Measurements from ENCODE around the gene DAAM1.

The DAAM1 gene

DNA sequence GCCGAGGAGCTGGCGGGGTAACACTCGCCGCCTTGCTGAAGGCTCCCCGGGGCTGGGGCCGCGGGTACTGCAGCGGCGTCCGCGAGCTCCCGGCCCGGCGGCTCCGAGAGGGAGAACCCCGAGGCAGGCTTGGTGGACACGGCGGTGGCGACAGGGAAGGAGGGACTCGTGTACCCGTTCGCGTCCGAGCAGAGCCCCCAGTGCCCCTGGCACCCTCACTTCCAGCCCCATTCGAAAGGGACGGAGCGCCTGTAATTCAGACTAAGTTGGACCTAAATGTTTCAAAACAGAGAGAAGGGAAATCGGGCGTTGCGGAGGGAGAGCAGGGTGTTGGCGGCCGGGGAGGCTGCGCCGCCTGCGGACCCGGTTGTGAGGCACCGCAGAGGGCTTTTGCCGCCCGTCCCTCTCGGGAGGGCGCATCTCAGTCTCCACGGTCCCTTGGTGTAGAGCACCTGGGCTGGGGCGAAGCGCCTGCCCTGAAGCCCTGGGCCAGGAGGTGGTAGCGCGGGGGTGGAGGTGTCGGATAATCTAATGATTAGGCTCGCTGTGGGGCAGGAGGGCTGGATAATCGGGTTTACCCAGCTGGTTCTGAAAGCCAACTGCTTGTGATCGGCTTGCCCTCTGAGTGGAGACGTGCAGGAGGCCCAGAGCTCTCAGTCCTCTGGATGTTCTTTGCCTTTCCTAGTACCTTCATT, 771 bp downstream of the DAAM1 start:
- DNase-seq = peak in 1 of 2 experiments; percentile 38

DNA sequence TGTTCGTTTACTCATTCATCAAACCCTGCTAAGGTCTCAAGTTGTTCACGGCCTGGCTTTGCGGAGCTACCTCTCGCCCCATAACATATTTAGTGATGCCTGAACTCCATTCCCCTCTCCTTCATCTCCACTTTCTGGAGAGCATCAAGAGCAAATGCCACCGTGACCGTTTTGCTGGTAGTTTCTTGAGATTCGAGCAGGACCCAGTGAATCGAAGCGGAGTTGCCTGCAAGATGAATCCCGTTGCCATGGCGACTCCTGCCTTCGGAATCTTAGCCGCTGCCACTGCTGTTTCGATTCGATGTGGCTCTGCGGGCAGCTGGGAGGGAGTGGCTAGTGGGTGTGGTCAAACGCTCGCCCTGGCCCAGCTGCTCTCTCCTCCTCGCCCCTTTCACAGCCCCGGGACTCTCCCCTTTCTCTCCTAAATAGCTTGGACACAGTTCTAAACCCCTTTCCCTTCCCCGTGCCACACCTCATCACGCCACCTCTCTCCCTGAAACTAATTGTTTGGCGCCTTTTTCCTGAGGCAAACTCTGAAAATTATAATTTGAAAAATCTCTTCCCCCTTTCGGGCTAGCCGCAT, 1.4 kb downstream of the DAAM1 start:
- peak; percentile 82 to 86 for DNase-seq

DNA sequence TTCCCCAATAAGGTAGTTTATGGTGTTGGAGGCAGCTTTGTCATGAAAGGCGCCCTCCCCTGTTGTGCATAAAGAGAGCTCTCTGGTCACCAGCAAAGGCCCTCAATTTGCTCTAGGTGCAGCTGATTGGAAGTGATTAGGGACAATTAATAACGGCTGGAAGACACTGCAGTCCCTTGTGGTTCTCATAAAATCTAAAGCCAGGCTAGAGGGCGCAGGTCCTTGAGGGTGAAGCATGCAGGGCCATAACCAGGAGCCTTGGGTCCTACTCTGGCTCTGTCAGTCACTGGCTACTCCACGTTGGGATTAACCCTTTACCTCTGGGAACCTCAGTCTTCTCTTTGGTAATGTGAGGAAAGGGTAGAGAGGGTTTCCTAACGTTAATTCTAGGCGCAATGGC, 1.9 kb downstream of the DAAM1 start:
- peak in 1 of 2 experiments; percentile 20 for DNase-seq

DNA sequence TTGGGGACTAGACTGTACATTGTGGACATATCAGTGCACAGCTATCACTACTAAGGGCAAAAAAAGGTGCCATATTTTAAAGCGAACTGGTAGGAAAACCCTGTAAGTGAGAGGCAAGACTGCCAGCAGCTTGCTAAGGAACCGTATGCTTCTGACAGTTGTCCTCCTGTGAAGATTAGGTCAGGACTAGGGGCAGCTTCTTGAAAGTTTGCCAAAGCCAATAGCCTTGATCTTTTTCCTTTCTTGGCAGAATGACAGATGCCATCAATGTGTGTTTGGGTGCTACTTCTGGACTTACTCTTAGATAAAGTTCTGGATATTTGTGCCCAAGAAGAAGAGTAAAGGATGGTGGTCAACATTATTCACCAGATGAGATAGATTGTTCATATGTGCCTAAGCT, 7.4 kb downstream of the DAAM1 start:
- no peak for DNase-seq

DNA sequence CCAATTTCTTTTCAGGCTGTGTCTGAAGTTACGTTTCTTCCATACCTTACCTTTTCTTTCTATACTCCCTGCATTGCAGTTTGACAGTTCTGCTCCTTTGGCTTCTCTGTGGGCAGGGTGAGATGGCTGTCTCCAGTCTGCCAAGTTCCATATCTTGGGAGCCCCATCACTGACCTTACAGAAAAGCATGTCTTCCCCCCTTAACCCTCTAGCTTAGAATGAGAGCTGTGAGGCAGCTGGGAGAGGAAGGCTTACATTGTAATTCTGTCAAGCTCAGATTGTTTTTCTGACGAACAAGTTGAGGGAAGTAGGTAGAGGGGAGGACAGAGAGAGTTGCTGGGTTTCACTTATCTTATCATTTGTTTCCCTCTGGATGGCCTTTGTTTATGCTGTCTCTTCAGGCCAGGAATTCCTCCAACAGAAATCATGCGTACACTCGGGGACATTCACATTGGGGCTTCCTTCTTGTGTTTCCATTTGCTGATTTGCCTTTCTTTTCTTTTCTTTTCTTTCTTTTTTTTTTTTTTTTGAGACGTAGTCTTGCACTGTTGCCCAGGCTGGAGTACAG, 9.3 kb downstream of the DAAM1 start:
- no peak for DNase-seq

DNA sequence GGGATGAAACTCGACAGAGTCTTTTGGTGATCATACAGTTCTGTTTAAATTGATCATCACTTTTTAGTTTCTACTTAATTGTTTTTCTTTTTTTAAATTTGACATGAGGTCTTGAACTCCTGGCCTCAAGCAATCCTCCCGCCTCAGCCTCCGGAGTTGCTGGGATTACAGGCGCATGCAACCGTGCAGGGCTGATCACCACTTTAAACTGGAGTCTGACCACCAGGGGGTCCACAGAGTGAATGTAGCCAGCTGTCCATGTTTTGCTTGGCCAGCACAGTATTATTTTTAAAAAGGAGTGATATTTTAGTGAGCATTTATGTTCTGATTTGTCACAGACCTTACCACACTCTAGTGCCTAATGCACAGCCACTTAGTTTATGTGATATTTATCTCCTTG, 10.7 kb downstream of the DAAM1 start:
- DNase-seq = no peak

DNA sequence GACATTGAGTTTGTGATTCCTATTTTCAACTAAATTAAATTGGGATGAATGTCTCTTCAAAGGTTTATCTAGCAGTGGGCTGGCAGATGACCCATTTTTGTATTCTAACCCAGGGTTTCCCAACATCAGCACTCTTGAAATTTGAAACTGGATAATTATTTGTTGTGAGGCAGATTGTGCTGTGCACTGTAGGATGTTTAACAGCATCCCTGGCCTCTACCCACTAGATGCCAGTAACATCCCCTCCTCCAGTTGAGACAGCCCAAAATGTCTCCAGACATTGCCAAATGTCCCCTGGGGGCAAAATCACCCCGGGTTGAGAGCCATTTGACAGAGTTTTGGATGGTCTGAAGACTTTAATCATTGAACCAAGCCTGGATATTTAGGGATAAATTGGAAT, 11.1 kb downstream of the DAAM1 start:
- DNase-seq = no peak

DNA sequence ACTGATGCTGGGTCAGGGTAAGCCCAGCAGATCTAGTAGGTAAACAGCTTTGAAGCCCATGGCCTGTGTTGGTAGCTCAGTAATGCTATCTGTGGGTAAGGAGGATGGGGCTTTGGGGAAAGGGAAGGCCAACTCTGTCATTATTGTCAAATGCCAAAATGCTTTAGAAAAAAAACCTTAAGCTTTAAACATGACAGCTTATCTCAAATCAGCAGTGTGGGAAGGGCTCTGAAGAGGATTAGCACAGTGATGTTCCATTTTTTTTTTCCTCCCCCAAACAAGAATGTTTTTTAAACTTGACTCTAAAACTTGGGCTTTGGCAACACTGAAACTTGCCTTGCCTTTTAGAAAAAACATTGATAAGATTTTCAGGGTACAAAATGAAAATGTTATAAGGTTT, 11.7 kb downstream of the DAAM1 start:
- DNase-seq = no peak

DNA sequence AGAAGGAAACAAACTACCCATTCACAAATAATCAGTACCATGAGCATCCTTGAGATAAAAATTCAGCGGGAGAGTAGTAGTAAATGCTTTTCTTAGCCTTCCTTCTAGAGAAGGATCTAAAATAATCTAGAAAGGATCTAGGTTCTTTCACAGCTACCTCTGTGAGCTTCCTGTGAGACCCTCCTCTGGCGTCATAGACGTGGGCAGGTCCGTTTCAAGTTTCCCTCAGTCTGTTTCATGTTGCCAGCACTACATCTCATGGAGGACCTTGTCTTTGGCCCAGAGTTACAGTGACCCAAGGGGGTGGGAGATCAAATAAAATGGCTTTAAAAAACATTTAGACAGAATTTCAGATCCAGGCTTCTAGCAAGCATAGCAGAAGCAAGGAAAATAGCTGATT, 13.6 kb downstream of the DAAM1 start:
- no peak for DNase-seq

DNA sequence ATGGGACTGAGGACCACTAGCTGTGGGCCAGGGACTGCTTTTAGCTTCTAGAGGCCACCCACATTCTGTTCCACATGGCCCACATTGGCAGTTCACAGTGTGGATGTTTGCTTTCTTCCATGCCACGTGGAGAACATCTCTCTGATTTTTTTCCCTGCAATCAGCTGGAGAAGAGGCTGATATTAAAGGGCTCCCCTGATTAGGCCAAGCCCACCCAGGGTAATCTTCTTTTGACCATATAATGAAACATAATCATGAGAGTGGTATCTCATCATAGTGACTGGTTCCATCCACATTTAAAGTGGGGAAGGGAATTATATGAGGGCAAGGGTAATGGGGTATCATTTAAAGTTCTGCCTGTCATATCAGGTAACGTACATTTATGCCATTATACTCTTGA, 15.8 kb downstream of the DAAM1 start:
- no peak for DNase-seq

DNA sequence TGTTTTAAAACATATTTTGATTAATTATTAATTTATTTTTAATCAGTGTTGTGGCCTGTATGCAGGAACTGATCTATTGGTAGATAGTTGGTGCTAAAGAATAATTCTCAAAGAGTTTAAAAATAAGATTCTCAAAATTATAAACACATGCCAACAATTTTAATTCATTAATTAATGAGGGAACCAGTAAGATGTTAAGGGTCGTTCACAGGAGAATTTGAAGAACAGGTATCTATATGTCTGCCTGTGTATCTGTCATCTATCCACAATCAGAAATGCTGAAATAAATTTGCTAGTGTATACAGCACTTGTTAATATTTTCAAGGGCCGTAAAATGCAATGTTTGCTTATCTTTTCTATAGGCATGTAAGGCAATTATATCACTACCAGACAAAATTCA, 18.4 kb downstream of the DAAM1 start:
- no peak for DNase-seq

DNA sequence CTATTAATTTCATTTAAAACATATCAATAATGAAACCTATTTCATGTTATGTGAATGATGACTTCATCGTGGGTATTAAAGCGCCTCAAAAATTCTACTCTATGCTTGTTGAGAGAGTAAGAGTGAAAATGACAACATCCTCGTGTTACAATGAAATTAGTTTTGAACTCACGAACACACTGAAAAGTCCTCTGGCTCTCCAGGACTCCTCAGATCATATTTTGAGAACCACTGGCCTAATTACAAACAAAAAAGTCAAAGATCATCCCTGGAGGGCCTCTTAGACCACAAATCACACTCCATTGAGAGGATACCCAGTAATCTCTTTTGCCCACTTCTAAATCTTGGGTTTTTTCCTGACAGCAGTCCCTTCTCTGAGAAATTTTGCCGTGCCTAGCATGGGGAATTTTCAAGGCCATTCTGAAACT, 19.1 kb downstream of the DAAM1 start:
- no peak for DNase-seq

DNA sequence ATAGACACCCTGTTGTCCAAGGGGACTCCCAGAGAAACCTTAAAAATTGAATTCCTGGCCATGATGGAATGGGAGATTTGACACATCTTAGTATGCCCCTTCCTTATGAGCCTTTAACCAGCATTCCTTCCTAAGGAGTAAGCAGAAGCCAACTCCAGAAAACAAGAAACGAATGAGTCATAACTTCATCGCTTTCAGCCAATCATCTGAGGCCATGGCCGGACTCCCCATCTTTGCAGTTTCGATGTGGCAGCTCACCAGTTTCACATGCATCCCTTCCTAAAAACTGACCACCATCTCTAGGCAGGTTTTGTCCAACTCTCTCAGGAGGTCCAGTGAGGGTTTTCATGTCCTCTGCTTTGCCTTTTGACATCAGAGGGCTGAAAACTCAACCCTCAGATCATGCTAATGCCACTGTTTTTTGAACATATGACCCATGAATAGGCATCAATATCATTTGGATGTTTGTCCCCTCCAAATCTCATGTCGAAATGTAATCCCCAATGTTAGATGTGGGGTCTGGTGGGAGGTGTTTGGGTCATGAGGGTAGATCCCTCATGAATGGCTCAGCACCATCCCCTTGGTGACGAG, 19.9 kb downstream of the DAAM1 start:
- no peak for DNase-seq

DNA sequence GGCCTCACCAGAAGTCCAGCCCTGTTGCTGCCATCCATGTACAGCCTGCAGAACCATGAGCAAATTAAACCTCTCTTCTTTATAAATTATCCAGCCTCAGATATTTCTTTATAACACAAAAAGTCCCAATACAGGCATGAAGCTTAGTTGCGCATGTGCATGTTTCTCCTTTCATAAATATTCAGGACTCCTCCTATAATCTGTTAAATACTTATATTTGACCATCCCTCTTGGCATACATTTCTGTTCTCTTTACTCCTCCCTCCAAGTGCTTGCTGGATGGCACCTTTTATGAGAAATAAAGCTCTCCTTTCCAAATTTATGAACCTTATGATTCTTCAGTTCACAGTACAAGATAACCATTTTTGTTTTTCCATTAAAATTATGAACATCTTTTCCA, 20.5 kb downstream of the DAAM1 start:
- DNase-seq = no peak

DNA sequence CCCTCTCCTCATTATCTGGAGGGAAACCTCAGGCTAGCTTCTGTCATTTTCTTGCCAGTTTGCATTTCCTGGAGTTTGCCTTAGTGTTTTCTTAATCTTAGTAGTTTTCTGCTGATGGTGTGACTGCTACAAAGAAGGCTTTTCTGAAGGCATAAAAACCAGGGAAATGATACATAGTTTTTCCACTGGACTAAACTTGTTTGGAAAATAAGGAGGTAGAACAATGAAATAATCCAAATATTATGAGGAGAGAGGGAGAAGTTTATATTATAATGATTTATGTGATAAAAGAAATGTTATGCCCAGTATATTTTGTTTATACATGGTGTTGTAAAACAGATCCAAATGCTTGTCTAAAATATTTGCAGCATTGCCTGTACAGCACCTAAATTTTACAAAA, 22.2 kb downstream of the DAAM1 start:
- DNase-seq = no peak

DNA sequence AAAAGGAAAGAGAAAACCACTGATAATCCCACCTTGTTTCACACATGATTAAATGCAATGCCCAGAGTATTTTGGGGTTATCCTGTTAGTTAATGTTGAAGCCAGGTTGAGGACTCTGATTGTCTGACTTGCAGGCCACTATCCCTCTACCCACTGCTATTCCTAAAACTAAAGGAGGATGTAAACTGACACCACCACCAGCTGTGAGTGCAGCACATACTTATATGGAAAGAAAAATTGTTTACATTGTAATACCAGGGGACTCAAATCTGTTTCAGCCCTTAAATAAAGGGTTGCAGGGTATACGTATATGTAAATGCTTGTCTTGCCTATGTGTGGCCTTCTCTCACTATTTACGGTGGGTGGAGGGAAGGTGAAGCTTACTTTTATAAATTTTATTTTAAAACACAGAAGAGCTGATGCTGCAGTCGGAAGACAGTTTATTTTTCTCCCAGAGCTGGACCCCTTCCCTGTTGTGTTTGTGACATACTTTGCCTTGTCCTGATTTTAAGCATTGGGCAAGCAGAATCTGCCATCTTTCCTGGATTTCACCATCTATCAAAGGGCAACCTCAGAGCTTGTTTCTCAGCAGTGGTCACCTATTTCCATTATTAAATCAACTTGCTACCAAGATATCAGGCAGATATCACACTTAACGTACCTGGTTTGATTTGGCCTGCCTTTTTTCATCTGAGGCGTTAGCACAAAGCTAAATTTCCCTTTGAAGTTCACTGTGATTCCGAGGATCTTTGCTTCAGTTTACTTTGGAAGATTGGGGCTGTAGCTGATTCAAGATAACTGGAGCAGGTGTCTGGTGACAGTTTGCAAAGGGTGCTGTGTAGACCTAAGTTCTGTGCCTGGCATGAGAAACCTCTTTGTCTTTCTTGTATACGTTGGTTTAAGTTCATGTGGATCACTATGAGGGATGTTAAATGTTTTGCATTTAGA, 25.2 kb downstream of the DAAM1 start:
- DNase-seq = peak in 1 of 2 experiments; percentile 50

DNA sequence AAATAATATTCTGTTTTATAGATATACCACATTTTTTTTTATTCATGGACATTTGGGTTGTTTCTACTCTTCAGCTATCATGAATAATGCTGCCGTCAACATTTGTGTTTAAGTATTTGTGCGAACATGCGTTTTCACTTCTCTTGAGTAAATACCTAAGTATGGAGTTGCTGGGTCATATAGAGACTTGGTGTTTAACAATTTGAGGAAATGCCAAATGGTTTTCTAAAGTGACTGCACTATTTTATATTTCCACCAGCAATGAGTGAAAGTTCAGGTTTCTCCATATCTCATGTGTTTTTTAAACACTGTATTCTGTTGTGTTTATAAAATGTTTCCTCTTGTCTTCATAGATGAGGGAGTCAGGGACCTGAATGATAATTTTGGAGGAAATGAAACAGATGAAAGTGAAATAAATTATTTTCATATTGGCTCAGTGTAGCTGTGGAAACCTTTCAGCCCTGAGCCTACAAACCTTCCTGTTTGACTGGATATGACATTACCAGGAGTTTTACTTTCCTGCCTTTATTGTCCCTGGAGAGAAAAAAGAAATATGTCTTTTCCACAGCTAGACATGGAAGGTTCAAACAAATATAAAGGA, 26.3 kb downstream of the DAAM1 start:
- DNase-seq = no peak

DNA sequence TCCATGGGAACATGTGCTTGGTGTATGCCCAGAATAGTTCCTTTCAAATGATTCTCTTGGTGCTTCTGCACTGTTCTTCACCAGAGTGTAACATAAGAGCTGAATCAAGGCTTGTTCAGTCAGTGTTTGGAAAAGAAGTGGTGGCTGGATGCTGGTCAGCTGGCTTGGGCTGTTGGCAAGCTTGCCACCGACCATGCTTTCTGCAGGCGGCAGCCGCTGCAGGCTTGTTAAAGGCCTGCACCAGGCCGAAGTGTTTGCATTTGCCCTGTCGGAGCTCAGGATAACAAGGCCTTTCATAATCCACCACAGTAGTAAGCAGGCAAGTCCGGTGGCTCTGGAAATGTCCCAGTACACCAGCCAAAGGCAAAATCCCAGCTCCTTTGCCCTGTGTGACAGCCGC, 26.9 kb downstream of the DAAM1 start:
- no peak for DNase-seq

DNA sequence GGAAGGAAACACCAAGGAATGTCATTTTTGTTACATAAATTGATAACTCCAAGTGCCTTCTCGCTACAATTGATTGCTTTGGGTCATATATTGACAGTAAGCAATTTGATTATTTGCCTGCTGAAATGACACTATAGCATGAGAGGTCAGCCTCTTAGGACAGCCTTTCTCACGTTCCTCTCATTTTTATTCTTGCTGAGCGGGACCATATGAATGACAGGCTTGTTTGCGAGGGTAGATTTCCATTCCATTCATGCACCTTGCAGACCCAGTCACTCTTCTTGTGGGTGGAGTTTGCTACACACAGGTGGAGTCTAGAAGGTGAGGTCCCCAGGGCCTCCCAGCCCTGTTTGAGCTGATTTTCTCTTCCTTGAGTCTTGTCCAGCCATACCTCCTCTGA, 27.3 kb downstream of the DAAM1 start:
- no peak for DNase-seq

DNA sequence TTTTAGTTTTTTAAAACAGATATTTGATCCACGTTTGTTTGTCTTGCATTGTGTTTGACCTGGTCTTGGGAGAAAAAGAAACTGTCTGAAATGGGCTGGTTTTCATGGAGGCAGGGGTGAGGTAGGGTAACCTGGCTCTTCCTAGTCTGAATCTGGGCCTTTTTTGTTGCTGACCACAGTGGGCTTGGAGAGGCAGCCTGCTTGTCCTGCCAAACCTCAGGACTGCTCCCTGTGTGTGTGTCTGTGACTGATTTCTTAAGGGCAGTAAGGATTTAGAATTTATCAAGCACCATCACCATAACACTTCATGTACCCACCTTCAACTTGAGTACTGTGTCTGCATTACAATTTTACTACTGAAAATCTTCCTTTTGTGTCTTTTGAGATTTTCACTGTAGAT, 28.5 kb downstream of the DAAM1 start:
- DNase-seq = no peak

DNA sequence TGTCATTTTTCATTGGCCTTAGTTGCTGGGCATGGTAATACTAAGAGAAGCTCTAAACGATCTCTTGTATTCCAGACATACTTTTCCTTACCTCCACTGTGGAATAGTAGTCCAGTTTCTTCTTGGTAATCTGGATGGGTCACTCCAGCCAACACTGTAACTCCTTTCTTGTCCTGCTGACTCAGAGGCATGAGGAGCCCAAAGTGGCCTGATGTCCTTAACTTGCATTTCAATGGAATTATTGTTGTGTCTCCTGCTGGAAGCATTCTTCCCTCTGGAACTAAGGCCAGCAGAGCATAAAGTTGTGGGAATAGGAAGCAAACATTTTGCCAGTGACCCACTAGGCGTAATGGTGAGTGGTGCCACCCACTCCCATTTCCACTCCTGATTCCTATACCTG, 33.1 kb downstream of the DAAM1 start:
- DNase-seq = no peak

DNA sequence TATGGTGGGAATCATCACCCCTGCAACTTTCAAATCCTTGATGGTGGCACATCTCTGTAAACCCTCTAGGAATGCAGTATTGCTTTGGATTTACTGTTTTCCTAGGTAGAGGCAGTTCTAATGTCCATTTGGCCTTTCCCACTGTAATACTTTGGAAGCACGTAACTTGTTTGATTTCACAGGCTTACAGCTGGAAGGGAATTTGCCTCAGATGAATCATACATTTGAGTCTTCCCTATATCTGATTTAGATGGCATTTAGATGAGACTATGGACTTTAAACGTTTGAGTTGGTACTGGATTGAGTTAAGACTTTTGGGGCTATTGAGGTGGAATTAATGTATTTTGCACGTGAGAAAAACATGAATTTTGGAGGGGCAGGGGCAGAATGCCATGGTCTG, 35.9 kb downstream of the DAAM1 start:
- DNase-seq = no peak

DNA sequence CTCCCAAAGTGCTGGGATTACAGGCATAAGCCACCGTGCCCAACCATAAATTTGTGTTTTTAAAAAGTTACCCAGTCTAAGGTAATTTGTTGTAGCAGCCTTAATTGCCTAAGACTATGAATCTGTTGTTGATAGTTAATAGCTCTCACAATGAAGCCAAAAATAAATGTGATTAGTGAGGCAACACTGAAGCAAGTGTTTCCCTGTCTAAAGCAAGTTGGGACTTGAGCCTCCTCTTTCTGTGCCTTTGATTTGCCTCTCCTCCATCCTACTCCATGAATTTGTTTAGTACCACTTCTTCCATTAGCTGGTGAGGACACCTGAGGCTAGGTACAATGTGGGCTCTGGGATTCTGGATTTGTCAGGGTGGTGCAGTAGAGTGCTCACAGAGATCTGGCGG, 36.8 kb downstream of the DAAM1 start:
- DNase-seq = no peak
